Kidney (tissue), 14 donors: ENCODE data around the gene TPH1. TPM values are rescaled to one million over a fixed set of nuclear protein-coding genes. Genes with fewer than 3 reads are reported as not detected.
"Not testable (repeated sequence)": the region's sequence is repeated elsewhere in the genome, so short reads cannot be mapped to it uniquely, and the experiment has no call there.

Source experiments
- DNase-seq, 5 donors: peaks; one replicate each; pipeline ENCODE4 v3.0.0-alpha.2; 2013 to 2020
- FAIRE-seq: peaks from 2 replicates; lab custom pipeline; 2012; peaks lifted over from hg19 to GRCh38; lab: Jason Lieb, UNC
- H3K27ac ChIP-seq, 2 donors: one replicate each; pipeline ENCODE4 v1.7.0; 2013; ENCODE audit warnings: low read depth in 2 of 2, low read length in 2 of 2, inconsistent platforms in 1 of 2
- H3K27me3 ChIP-seq: one replicate; pipeline ENCODE4 v1.7.1; 2013; ENCODE audit warnings: low read length, inconsistent platforms; ENCODE audit not compliant: control insufficient read depth, insufficient read depth
- H3K36me3 ChIP-seq, 3 donors: one replicate each; pipeline versions ENCODE4 v1.7.0 to v1.7.1; 2013; ENCODE audit warnings: low read length in 3 of 3, control low read depth in 1 of 3, inconsistent platforms in 1 of 3; ENCODE audit not compliant: insufficient read depth in 3 of 3, control insufficient read depth in 2 of 3
- H3K4me1 ChIP-seq, 3 donors: one replicate each; pipeline versions ENCODE4 v1.7.0 to v1.7.1; 2013; ENCODE audit warnings: low read length in 3 of 3, inconsistent platforms in 1 of 3, low read depth in 1 of 3; ENCODE audit not compliant: control insufficient read depth in 2 of 3, insufficient read depth in 2 of 3
- H3K4me3 ChIP-seq, 3 donors: one replicate each; pipeline versions ENCODE4 v1.7.0 to v1.8.1; 2013; ENCODE audit warnings: low read length in 3 of 3, control low read depth in 1 of 3, inconsistent platforms in 1 of 3
- H3K9ac ChIP-seq, 3 donors: one replicate each; pipeline versions ENCODE4 v1.7.0 to v1.7.1; 2013; ENCODE audit warnings: low read length in 3 of 3, control low read depth in 1 of 3, inconsistent platforms in 1 of 3
- H3K9me3 ChIP-seq, 3 donors: one replicate each; pipeline versions ENCODE4 v1.7.0 to v1.7.1; 2013; ENCODE audit warnings: low read length in 3 of 3, control low read depth in 1 of 3, inconsistent platforms in 1 of 3; ENCODE audit not compliant: control insufficient read depth in 2 of 3, insufficient read depth in 1 of 3
- intact Hi-C: fragments of 100-400 bp; cut with DNase I; formaldehyde crosslinking; loops from one replicate; pipeline ENCODE4 v1.11.1; 2022
- polyA plus RNA-seq: library from polyadenylated mRNA; stranded (reverse); fragments of 350-450 nt; fragmentation: Illumina TruSeq; extraction: RNeasy Lipid Tissue Mini Kit (QIAGEN cat#74804); gene quantifications from one replicate; pipeline ENCODE4 v1.2.3, GENCODE V29; 2014; ENCODE audit warnings: low read depth, low replicate concordance; ENCODE audit not compliant: insufficient read depth
- total RNA-seq: library from RNA; stranded (reverse); fragmentation: NEBNext Ultra II Directional; extraction: Animal tissue kit (Norgen Biotek cat#: 25700); gene quantifications from one replicate; pipeline ENCODE4 v1.2.1, GENCODE V29; 2021
- TF ChIP-seq, protein P1 (sequence below): IDR thresholded peaks from 3 replicates; pipeline ENCODE4 v1.5.1; 2012; ENCODE audit warnings: mild to moderate bottlenecking, moderate library complexity, borderline replicate concordance; ENCODE audit not compliant: insufficient read depth; ENCODE audit errors: extremely low read depth
- donor health status: control.
- donor health status: control.
- donor health status: control.
- donor health status: control.
- donor health status: control.
- donor health status: DM: yes; HTN: yes; CAD: no.
- donor health status: Normal renal cell carcinoma (clear cell type).

Gene TPH1
- total and polyA plus RNA-seq, 2 donors from 2014 or later, result 0.09 to 0.60 TPM

- H3K36me3 ChIP-seq, result peaks cover 0 to 6% (median 0%) of the 10 kb centered on the region in 3 donors
- no peaks in the 10 kb centered on the region for H3K27me3 ChIP-seq
- no peak for DNase-seq
- H3K4me1 ChIP-seq, result peaks cover 0 to 5% (median 3%) of the 10 kb centered on the region in 3 donors
- H3K4me3 ChIP-seq, result no peak overlapping the region
- no peak overlapping the region for H3K27ac ChIP-seq
- H3K9ac ChIP-seq, result no peak overlapping the region
- FAIRE-seq, result no peak
- intact Hi-C loops, result no loop called here
- TF ChIP-seq, protein P1, sequence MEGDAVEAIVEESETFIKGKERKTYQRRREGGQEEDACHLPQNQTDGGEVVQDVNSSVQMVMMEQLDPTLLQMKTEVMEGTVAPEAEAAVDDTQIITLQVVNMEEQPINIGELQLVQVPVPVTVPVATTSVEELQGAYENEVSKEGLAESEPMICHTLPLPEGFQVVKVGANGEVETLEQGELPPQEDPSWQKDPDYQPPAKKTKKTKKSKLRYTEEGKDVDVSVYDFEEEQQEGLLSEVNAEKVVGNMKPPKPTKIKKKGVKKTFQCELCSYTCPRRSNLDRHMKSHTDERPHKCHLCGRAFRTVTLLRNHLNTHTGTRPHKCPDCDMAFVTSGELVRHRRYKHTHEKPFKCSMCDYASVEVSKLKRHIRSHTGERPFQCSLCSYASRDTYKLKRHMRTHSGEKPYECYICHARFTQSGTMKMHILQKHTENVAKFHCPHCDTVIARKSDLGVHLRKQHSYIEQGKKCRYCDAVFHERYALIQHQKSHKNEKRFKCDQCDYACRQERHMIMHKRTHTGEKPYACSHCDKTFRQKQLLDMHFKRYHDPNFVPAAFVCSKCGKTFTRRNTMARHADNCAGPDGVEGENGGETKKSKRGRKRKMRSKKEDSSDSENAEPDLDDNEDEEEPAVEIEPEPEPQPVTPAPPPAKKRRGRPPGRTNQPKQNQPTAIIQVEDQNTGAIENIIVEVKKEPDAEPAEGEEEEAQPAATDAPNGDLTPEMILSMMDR, result no peak
- no peaks in the 10 kb centered on the region for H3K9me3 ChIP-seq
Measured at GRCh38 chr11:18005376-18006129, 40.5 kb downstream of the TPH1 start.

DNA sequence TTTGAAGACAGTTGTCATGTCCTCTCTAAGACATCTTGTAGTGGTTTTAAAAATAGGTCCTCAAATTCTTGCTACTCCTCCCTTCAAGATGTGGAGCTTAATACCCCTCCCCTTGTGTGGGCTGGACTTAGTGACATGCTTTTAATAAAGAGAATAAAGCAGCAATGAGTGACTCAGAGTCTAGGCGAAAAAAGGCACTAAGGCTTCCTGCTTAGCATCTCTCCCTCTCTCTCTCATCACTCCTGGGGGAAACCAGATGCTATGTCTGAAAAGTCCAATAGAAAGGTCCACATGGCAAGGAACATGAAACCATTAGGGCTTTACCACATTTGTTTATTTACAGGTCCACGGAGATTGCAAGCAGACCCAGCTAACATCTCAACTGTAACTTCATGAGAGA, 44.9 kb downstream of the TPH1 start:
- H3K27ac ChIP-seq, result no peak overlapping the region
- H3K9ac ChIP-seq, result no peak overlapping the region
- FAIRE-seq (no peak), DNase-seq (no peak)
- TF ChIP-seq, protein P1, result no peak
- H3K27me3 ChIP-seq, result no peaks in the 10 kb centered on the region
- intact Hi-C loops, result no loop called here
- peaks cover 0 to 5% (median 3%) of the 10 kb centered on the region in 3 donors for H3K4me1 ChIP-seq
- no peak overlapping the region for H3K4me3 ChIP-seq
- peaks cover 0 to 9% (median 0%) of the 10 kb centered on the region in 3 donors for H3K36me3 ChIP-seq
- no peaks in the 10 kb centered on the region for H3K9me3 ChIP-seq

- DNase-seq, result no peak
- intact Hi-C loops, result no loop called here
- Histone ChIP-seq H3K27ac (no peak overlapping the region), H3K36me3 (peaks cover 0 to 9% (median 0%) of the 10 kb centered on the region in 3 donors), H3K4me3 (no peak overlapping the region), H3K4me1 (peaks cover 0 to 5% (median 3%) of the 10 kb centered on the region in 3 donors), H3K27me3 (no peaks in the 10 kb centered on the region), H3K9ac (no peak overlapping the region), H3K9me3 (no peaks in the 10 kb centered on the region)
- TF ChIP-seq, protein P1, result no peak
- no peak for FAIRE-seq
Measured at GRCh38 chr11:18000760-18001159, 45.3 kb downstream of the TPH1 start.

- intact Hi-C loops, FAIRE-seq, H3K4me1 ChIP-seq: not testable (repeated sequence)
Measured at GRCh38 chr11:18000128-18000527, 45.9 kb downstream of the TPH1 start.

More at GRCh38 chr11:18000128-18000527, 45.9 kb downstream of the TPH1 start:
- not testable (repeated sequence) for H3K27me3 ChIP-seq, H3K27ac ChIP-seq, H3K9ac ChIP-seq, H3K4me3 ChIP-seq, H3K9me3 ChIP-seq, DNase-seq, H3K36me3 ChIP-seq

Other genes with a start within 250 kb of the TPH1 start
- gene SERGEF, start 33.2 kb downstream of the TPH1 start, total RNA-seq, result 33.2 TPM
- gene SERGEF, start 33.2 kb downstream of the TPH1 start, polyA plus RNA-seq, result 63.0 TPM
- gene SAAL1, start 59.8 kb upstream of the TPH1 start, total RNA-seq, result 12.9 TPM
- 9.8 TPM for gene SAAL1, start 59.8 kb upstream of the TPH1 start, polyA plus RNA-seq
- not detected for gene MRGPRX3, start 86.3 kb upstream of the TPH1 start, total RNA-seq
- gene MRGPRX3, start 86.3 kb upstream of the TPH1 start, polyA plus RNA-seq, result not detected
- gene MRGPRX4, start 126.6 kb upstream of the TPH1 start, total RNA-seq, result not detected
- gene MRGPRX4, start 126.6 kb upstream of the TPH1 start, polyA plus RNA-seq, result not detected
- 1.3 TPM for gene SAA4, start 190.5 kb upstream of the TPH1 start, total RNA-seq
- not detected for gene SAA4, start 190.5 kb upstream of the TPH1 start, polyA plus RNA-seq
- 82.0 TPM for gene SAA2, start 202.4 kb upstream of the TPH1 start, total RNA-seq
- 4.4 TPM for gene SAA2, start 202.4 kb upstream of the TPH1 start, polyA plus RNA-seq
- gene SAA1, start 220.0 kb upstream of the TPH1 start, total RNA-seq, result 192 TPM
- gene SAA1, start 220.0 kb upstream of the TPH1 start, polyA plus RNA-seq, result 6.4 TPM